Choroid plexus epithelial cell (primary cell): ENCODE results near the gene PPIL6.

Experiments used
- DNase-seq: peaks from one replicate; pipeline ENCODE4 v3.0.0-alpha.2; 2010; ENCODE audit warnings: low read depth
- H3K4me3 ChIP-seq: 2 replicates; pipeline ENCODE4 v1.5.1; 2011; ENCODE audit warnings: low read depth, mild to moderate bottlenecking, control low read depth, low read length, moderate library complexity
- TF ChIP-seq, protein P1 (sequence below): conservative IDR thresholded peaks from 2 replicates; pipeline ENCODE4 v1.5.1; 2011; ENCODE audit warnings: low read depth, mild to moderate bottlenecking, control low read depth, inconsistent platforms, low read length, moderate library complexity

The PPIL6 gene

DNA sequence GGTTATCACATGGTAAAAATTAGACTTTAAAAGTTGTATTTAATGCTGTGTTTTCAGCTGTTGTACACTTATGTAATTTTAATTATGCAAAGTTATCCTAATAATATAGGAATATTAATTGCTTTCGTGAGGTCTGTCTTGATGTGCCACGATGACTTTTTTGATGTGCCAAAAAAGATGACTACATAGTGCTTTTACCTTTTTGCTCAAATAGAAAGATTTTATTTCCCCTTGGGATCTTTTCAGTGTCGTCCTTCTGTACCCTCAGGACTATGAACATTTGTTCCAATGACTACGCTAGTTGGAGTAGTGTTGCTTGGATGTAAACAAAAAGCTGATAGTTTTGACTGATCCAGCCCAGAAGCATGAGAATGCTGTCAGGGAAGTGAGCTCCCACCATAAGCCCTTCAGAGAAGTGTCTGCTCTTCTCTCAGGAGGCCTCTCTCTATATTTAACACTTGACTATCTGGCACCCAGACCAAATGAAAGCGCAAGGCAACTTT lies 56.9 kb downstream of the PPIL6 start:
- TF ChIP-seq, protein P1, sequence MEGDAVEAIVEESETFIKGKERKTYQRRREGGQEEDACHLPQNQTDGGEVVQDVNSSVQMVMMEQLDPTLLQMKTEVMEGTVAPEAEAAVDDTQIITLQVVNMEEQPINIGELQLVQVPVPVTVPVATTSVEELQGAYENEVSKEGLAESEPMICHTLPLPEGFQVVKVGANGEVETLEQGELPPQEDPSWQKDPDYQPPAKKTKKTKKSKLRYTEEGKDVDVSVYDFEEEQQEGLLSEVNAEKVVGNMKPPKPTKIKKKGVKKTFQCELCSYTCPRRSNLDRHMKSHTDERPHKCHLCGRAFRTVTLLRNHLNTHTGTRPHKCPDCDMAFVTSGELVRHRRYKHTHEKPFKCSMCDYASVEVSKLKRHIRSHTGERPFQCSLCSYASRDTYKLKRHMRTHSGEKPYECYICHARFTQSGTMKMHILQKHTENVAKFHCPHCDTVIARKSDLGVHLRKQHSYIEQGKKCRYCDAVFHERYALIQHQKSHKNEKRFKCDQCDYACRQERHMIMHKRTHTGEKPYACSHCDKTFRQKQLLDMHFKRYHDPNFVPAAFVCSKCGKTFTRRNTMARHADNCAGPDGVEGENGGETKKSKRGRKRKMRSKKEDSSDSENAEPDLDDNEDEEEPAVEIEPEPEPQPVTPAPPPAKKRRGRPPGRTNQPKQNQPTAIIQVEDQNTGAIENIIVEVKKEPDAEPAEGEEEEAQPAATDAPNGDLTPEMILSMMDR, result no peak
- H3K4me3 ChIP-seq, result peak overlapping the region; percentile 100
- DNase-seq, result no peak

DNA sequence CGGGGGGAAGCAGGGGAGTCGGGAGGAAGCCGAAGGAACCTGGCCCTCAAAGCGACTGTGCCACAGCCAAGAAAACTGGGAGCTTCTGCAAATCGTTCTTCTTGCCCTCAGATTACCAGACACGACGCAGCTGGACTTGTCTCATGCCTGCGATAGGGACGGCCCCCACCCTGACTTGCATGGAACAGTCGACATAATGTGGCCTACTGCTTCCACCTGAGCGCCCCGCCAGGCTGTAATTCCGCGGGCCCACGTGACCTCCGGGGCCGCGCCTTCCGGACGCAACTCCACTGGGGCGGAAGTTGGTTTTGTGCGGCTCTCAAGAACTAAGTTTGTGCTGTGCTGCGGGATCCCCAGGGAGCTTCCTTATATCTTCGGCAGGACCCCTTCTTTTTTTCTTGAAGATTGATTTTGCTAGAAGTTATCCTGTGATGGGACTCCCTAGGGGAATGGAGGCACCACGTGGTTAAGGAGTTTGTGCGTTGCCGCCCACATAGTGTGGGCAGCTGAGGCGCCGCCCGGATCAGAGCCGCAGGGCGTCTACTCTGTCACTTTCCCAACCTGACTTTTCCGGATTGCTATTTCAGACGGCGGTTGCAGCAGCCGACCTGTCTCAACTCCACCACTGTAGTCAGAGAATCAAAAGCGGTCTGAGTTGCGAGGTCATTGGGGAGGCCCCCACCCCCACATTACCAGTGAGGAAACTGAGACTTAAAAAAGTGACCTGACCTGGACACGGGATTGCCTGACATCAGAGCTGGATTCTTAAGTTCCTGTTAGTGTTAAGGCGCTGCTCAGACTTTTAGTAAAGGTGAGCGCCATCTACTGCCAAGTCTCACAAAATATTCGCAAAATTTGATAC lies 57.6 kb downstream of the PPIL6 start:
- TF ChIP-seq, protein P1, result peak; percentile 58
- peak overlapping the region; percentile 100 for H3K4me3 ChIP-seq
- DNase-seq, result peak; percentile 97

GRCh38 chr6:109381747-109382575 lies 58.5 kb downstream of the PPIL6 start, which contains the start of gene CD164:
TSS of gene CD164 (minus strand) at chr6:109382467. CDS start at chr6:109382378, 89 bp downstream.
- H3K4me3 ChIP-seq, result peak within 1 kb of the TSS; percentile 100
- DNase-seq, result peak; percentile 97
- TF ChIP-seq, protein P1, result no peak

DNA sequence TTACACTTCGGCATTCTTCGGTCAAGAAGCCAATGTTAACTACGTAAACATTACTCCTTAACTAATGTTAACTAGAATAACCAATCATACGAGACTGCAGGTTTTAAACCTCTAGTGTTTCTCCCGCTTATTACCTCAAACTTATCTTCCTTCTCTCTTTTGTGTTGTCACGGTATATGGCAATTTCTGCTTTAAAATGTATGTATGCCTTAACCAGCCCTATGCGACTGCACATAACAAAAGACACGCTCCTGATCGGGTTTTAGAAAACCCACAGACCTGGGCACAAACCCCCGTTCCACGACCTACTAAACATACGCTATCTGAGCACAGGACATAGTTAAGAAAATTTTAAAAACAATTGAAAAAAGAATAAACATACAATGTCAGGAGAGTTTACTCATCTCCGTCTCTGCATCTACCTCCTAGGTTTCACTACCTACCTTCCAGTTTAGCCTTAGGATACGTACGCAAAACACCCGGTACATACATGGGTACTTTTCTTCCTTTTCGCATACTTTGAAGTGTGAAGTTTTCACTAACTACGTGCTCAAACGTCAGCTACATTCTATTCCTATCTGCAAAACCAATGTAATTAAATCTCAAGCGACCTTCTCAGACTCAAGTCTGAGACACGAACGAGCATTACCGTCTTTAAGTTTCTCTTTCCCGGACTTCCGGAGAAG lies 59.2 kb downstream of the PPIL6 start:
- TF ChIP-seq, protein P1, result no peak
- H3K4me3 ChIP-seq, result peak overlapping the region; percentile 100
- DNase-seq, result peak; percentile 54

GRCh38 chr6:109379711-109380110 lies 60.7 kb downstream of the PPIL6 start:
- peak overlapping the region; percentile 100 for H3K4me3 ChIP-seq
- peak; percentile 51 for DNase-seq
- TF ChIP-seq, protein P1, result no peak

GRCh38 chr6:109377717-109378116 lies 62.7 kb downstream of the PPIL6 start:
- no peak overlapping the region for H3K4me3 ChIP-seq
- TF ChIP-seq, protein P1, result no peak
- DNase-seq, result no peak
